ENCODE data around the gene RSF1. TPM values are rescaled to one million over a fixed set of nuclear protein-coding genes. Genes with fewer than 3 reads are reported as not detected.

The RSF1 gene
- total RNA-seq, 1 experiment from 2014 or later: 55.5 TPM

DNA sequence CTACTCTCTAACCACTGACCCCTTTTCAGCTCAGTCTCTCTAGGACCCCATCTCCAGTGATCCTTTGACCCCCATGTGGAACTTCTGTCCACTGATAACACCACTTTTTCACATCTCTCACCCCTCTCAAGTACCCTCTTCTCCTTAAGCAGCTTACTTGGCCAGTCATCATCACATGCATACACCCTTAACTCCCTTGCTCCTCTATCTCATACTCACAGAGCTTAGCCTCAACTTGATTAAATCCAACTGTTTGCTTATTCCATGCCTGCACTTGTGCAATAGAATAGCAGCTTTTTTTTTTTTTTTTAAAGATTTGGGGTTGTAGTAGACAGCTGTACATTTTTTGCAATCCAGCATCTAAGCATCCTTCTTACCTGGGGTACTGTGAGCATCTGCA lies 208.6 kb downstream of the RSF1 start:
- DNase-seq (ENCODE audit: low spot score): no peak

Other genes starting within 250 kb of the RSF1 start
- 5.8 and 8.4 TPM in 2 replicates for gene AQP11, start 230.8 kb downstream of the RSF1 start, total RNA-seq (2014; rRNA removed; shearing (Covaris generic))
- 318 and 354 TPM in 2 replicates for gene CLNS1A, start 182.9 kb downstream of the RSF1 start, total RNA-seq (2014; rRNA removed; shearing (Covaris generic))
- gene AAMDC, start 422 bp upstream of the RSF1 start, total RNA-seq (2014; rRNA removed; shearing (Covaris generic)): 37.7 and 39.6 TPM in 2 replicates
- gene INTS4, start 173.9 kb upstream of the RSF1 start, total RNA-seq (2014; rRNA removed; shearing (Covaris generic)): 25.8 and 26.5 TPM in 2 replicates
- 0.09 TPM in 1 of 2 replicates, not detected in the other for gene KCTD14, start 202.6 kb upstream of the RSF1 start, total RNA-seq (2014; rRNA removed; shearing (Covaris generic))
- gene THRSP, start 243.1 kb upstream of the RSF1 start, total RNA-seq (2014; rRNA removed; shearing (Covaris generic)): not detected in 2 replicates